ENCODE data around the gene MAN2B2. TPM values are rescaled to one million over a fixed set of nuclear protein-coding genes. Genes with fewer than 3 reads are reported as not detected.

The MAN2B2 gene
- total and polyA plus RNA-seq, 7 donors, result 1.8 to 6.6 (median 3.2) TPM

DNA sequence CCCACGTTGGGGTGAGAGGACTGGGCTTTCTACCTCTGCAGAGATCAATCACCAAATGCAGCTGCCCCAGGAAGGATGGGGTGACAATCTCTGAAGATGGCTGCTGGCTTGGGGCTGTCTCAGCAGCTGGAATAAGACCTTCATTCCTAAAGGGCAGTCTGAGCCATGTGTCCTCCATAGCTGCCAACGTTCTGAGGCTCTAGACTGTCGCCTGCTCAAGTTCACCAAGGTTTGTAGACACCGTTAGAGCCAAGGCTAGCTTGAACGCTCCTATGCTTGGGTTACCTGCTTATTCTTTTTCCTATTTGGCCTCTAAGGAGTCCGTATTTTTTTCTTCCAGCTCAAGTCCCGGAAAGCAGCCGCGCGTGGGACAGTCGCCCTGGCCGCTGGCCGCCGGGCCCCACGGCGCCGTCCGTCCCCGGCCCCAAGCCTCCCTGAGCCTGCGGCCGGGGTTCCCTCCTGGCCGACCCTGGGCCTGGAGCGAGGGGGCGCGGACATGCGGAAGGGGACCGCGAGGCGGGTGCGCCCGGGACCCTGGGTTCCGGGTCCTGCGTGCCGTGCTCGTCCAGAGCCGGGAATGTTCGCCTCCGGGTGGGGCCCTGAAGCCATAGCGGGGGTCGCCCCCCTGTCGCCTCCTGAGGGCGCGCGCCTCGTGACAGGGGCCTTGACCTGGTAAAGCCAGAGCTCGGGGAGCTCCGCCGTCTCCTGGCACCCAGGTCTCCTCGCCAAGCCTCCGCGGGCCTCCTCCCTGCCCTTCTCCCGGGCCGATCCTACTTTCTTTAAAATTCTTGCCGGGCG, 88.8 kb downstream of the MAN2B2 start:
- 4 to 8% (median 7%) methylated on average over 52 to 55 of the region's 55 CpGs for WGBS, 3 donors
- no peak overlapping the region for H3K27ac ChIP-seq
- peaks cover 0 to 7% (median 1%) of the 10 kb centered on the region in 3 donors for H3K27me3 ChIP-seq (ENCODE audit: insufficient read depth in 3 of 3, low read length in 2 of 3)
- peaks cover 5% of the 10 kb centered on the region for H3K4me1 ChIP-seq
- ATAC-seq (peak; percentile 48 to 67 (median 66)), DNase-seq (no peak)
- no peaks in the 10 kb centered on the region for H3K9me3 ChIP-seq
- intact Hi-C loops (cut with DNase I), result no loop called here
- peak overlapping the region; percentile 69 for H3K4me3 ChIP-seq
- TF ChIP-seq, protein P1, sequence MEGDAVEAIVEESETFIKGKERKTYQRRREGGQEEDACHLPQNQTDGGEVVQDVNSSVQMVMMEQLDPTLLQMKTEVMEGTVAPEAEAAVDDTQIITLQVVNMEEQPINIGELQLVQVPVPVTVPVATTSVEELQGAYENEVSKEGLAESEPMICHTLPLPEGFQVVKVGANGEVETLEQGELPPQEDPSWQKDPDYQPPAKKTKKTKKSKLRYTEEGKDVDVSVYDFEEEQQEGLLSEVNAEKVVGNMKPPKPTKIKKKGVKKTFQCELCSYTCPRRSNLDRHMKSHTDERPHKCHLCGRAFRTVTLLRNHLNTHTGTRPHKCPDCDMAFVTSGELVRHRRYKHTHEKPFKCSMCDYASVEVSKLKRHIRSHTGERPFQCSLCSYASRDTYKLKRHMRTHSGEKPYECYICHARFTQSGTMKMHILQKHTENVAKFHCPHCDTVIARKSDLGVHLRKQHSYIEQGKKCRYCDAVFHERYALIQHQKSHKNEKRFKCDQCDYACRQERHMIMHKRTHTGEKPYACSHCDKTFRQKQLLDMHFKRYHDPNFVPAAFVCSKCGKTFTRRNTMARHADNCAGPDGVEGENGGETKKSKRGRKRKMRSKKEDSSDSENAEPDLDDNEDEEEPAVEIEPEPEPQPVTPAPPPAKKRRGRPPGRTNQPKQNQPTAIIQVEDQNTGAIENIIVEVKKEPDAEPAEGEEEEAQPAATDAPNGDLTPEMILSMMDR (IDR thresholded peaks at IDR 0.05), result no peak
- H3K36me3 ChIP-seq (ENCODE audit: insufficient read depth in 1 of 2, low read depth in 1 of 2), result peaks cover 0 to 7% of the 10 kb centered on the region in 2 donors

DNA sequence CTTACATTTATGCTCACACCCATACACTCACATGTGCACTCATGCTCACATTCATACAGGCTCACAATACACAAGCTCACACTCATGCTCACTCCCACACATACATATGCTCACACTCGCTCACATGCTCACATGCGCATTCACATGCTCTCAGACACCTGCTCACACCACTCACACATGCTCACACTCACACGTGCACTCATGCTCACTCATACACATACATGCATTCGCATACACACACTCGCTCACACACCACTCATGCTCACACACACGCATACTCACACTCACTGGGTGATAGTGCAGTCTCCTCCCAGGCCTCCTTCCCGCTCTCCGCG, 90.3 kb downstream of the MAN2B2 start:
- Histone ChIP-seq H3K9me3 (no peaks in the 10 kb centered on the region), H3K27me3 (ENCODE audit: insufficient read depth in 3 of 3, low read length in 2 of 3) (peaks cover 0 to 7% (median 1%) of the 10 kb centered on the region in 3 donors), H3K4me1 (peaks cover 5% of the 10 kb centered on the region), H3K27ac (no peak overlapping the region), H3K36me3 (ENCODE audit: insufficient read depth in 1 of 2, low read depth in 1 of 2) (peaks cover 0 to 8% of the 10 kb centered on the region in 2 donors), H3K4me3 (no peak overlapping the region)
- TF ChIP-seq, protein P1 (IDR thresholded peaks at IDR 0.05), result no peak
- intact Hi-C loops (cut with DNase I), result no loop called here
- WGBS, 3 donors, result 92 to 95% (median 95%) methylated on average over 9 of the region's 9 CpGs
- DNase-seq (no peak), ATAC-seq (peak in 1 of 4 donors; percentile 17)

DNA sequence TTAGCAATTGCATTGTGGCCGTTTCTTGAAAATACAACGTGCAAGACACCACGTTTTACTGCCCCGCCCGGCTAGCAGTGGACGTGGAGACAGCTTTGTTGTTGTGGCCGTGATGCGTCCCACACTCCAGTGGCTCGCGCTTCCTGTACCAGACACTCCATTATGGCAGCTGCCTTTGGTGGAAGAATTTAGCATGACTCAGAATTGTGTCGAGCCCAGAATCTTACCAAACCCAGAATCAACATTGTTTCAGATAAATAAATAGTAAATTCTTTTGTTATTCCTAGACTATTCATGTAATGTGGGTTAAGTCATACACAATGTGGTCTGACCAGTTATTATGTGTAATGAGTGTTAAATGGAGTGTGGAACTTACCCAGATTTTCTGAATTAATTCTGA, 93.4 kb downstream of the MAN2B2 start:
- no peak overlapping the region for H3K4me3 ChIP-seq
- peaks cover 0 to 7% (median 1%) of the 10 kb centered on the region in 3 donors for H3K27me3 ChIP-seq (ENCODE audit: insufficient read depth in 3 of 3, low read length in 2 of 3)
- H3K4me1 ChIP-seq, result peaks cover 5% of the 10 kb centered on the region
- no peaks in the 10 kb centered on the region for H3K9me3 ChIP-seq
- WGBS, 3 donors, result 85 to 91% (median 87%) methylated on average over 11 of the region's 11 CpGs
- H3K36me3 ChIP-seq (ENCODE audit: insufficient read depth in 1 of 2, low read depth in 1 of 2), result peaks cover 0 to 8% of the 10 kb centered on the region in 2 donors
- ATAC-seq (no peak), DNase-seq (no peak)
- H3K27ac ChIP-seq, result no peak overlapping the region
- TF ChIP-seq, protein P1 (IDR thresholded peaks at IDR 0.05), result no peak
- intact Hi-C loops (cut with DNase I), result no loop called here

DNA sequence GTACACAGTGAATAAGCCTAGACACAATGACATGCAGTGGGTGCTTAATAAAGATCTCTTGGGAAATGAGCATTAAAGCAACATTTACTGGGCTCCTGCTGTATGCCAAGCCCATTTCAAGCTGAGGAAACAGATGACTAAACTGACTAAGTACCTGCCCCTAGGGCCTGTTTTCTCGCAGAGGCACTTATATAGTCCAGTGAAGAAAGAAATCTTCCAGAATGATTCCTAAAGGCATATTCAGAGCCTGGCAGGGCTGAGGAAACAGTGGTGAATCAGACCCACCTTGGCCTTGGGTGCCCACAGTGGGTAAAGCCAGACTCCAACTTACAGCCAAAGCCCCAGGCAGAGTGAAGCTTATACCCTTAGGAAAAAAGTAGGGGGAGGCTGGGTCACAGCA, 96.7 kb downstream of the MAN2B2 start:
- Histone ChIP-seq H3K27me3 (ENCODE audit: insufficient read depth in 3 of 3, low read length in 2 of 3) (no peaks in the 10 kb centered on the region), H3K36me3 (ENCODE audit: insufficient read depth in 1 of 2, low read depth in 1 of 2) (peaks cover 0 to 18% of the 10 kb centered on the region in 2 donors), H3K4me3 (no peak overlapping the region), H3K9me3 (no peaks in the 10 kb centered on the region), H3K4me1 (peaks cover 20% of the 10 kb centered on the region), H3K27ac (no peak overlapping the region)
- TF ChIP-seq, protein P1 (IDR thresholded peaks at IDR 0.05), result no peak
- intact Hi-C loops (cut with DNase I), result loop anchor here in 1 of 2 donors (2.0 kb wide), 1 partner anchor 31 kb away; the partner anchor contains the start of gene MRFAP1
- ATAC-seq, result no peak
- DNase-seq, result no peak
- WGBS, 3 donors, result 92% methylated on average over 1 of the region's 1 CpG

All from psoas muscle (tissue), 8 donors.